Measurements from ENCODE around the gene MRPL58. TPM values are rescaled to one million over a fixed set of nuclear protein-coding genes. Genes with fewer than 3 reads are reported as not detected.
A peak's percentile ranks its signal among the peaks of the same experiment; 100 is the strongest.

The MRPL58 gene
- total RNA-seq, 1 experiment from 2014 or later, result 41.9 TPM

DNA sequence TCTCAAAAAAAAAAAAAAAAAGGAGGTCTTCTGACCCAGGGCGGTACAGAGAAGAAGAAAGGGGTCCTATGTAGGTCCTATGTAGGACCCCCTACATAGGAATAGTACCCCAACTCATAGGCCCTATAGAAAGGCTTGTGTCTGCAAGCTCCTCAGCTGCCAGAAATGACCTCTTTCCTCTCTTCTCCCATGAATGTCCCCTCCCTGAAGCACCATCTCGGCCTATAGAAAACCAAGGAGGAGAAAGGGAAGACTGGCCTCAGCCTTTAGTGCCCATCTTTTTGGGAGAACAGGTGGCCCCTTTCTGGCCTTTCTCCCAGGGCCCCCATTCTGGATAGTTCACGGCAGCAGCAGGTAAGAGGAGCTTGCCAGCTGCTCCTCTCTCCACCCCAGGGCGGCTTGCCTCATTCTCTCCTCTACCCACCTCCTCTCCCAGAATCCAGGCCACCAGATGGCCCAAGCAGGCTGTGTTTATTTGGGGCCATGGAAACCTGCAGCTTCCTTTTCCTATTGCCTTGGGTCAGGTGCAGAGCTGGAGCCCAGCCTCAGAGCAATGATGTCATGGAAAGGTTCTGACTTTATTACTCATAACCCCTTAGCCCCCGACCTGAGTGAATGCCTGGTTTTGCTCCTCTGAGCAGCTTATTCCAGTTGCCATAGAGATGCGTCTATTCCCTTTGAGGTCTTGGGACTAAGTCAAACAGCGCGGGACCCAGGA lies 1.6 kb upstream of the MRPL58 start:
- no peak for ATAC-seq
- CTCF ChIA-PET, result interaction anchor here (0.6 to 7.0 kb wide), 16 partner anchors 8 to 260 kb away, joined by 3 to 139 read pairs (median 11); partner anchors contain the start of genes CDR2L, HID1, MIF4GD and OTOP2
- Mint-ChIP-seq H3K27me3 (ENCODE audit: low read depth) (no peaks in the 10 kb centered on the region), H3K27ac (peak overlapping the region; percentile 99), H3K4me1 (peaks cover 26% of the 10 kb centered on the region), H3K36me3 (no peaks in the 10 kb centered on the region; the same call in 1 of the 2 replicates), H3K4me3 (peak overlapping the region; percentile 73), H3K9me3 (no peaks in the 10 kb centered on the region)
- POLR2A ChIA-PET, result interaction anchor here (0.6 to 3.5 kb wide), 7 partner anchors 23 to 146 kb away, joined by 3 to 30 read pairs (median 3); partner anchors contain the start of genes CDR2L and FDXR
- TF ChIP-seq SOX15 (CRISPR knock-in tag; IDR thresholded peaks at IDR 0.05) (no peak), OVOL2 (CRISPR knock-in tag; IDR thresholded peaks at IDR 0.05; ENCODE audit: borderline replicate concordance) (no peak), ZBTB21 (CRISPR knock-in tag; IDR thresholded peaks at IDR 0.05; ENCODE audit: borderline replicate concordance) (no peak), RORB (CRISPR knock-in tag; IDR thresholded peaks at IDR 0.05) (no peak), ESRRA (CRISPR knock-in tag; IDR thresholded peaks at IDR 0.05; ENCODE audit: borderline replicate concordance) (no peak), ZNF671 (CRISPR knock-in tag; IDR thresholded peaks at IDR 0.05) (no peak)
- DNase-seq (ENCODE audit: low spot score), result peak; percentile 34

- Mint-ChIP-seq H3K4me1 (peaks cover 26% of the 10 kb centered on the region), H3K27ac (peak overlapping the region; percentile 99), H3K27me3 (ENCODE audit: low read depth) (no peaks in the 10 kb centered on the region), H3K9me3 (no peaks in the 10 kb centered on the region), H3K4me3 (peak overlapping the region; percentile 73), H3K36me3 (peaks cover 3% of the 10 kb centered on the region; the same call in 1 of the 2 replicates)
- ATAC-seq (no peak), DNase-seq (ENCODE audit: low spot score) (no peak)
- TF ChIP-seq, protein P1, sequence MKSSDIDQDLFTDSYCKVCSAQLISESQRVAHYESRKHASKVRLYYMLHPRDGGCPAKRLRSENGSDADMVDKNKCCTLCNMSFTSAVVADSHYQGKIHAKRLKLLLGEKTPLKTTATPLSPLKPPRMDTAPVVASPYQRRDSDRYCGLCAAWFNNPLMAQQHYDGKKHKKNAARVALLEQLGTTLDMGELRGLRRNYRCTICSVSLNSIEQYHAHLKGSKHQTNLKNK (CRISPR knock-in tag; IDR thresholded peaks at IDR 0.05), result no peak
- no peak for TF ChIP-seq SMAD4 (CRISPR knock-in tag; IDR thresholded peaks at IDR 0.05)
- TF ChIP-seq ZNF281 (CRISPR knock-in tag; IDR thresholded peaks at IDR 0.05), result no peak
- TF ChIP-seq ELF4 (CRISPR knock-in tag; IDR thresholded peaks at IDR 0.05; ENCODE audit: low read depth), result no peak
- TF ChIP-seq CDX4 (CRISPR knock-in tag; IDR thresholded peaks at IDR 0.05; ENCODE audit: borderline replicate concordance), result no peak
- TF ChIP-seq FOXK1 (CRISPR knock-in tag; IDR thresholded peaks at IDR 0.05), result no peak
- no peak for TF ChIP-seq IRF2 (CRISPR knock-in tag; IDR thresholded peaks at IDR 0.05; ENCODE audit: borderline replicate concordance, low read depth)
- TF ChIP-seq NFE2L1 (CRISPR knock-in tag; IDR thresholded peaks at IDR 0.05), result no peak
- TF ChIP-seq E2F1 (CRISPR knock-in tag; IDR thresholded peaks at IDR 0.05), result no peak
- no peak for TF ChIP-seq ZNF121 (CRISPR knock-in tag; IDR thresholded peaks at IDR 0.05)
- TF ChIP-seq SOX15 (CRISPR knock-in tag; IDR thresholded peaks at IDR 0.05), result no peak
- POLR2A ChIA-PET, result interaction anchor here (0.6 to 3.5 kb wide), 15 partner anchors 8 to 145 kb away, joined by 3 to 30 read pairs (median 4); partner anchors contain the start of genes CDR2L, FDXR and HID1
- CTCF ChIA-PET, result interaction anchor here (0.5 to 7.0 kb wide), 36 partner anchors 9 to 259 kb away, joined by 3 to 139 read pairs (median 6); partner anchors contain the start of genes CDR2L, FDXR, HID1 and MIF4GD
Observed at GRCh38 chr17:75011401-75012095, 922 bp upstream of the MRPL58 start.

Data from WTC11 (cell line).